Fibroblast of lung (primary cell): Measurements from ENCODE around the gene ARMC9.

ENCODE experiments used
- CTCF ChIP-seq, 2 donors: IDR thresholded peaks in 1 of 2; conservative IDR thresholded peaks in 1 of 2; 1 replicate in 1 of 2; 2 replicates in 1 of 2; pipeline ENCODE4 v1.5.1; 2011 to 2012; ENCODE audit warnings: low read length in 2 of 2, control low read depth in 1 of 2, inconsistent platforms in 1 of 2, low read depth in 1 of 2, mild to moderate bottlenecking in 1 of 2
- EZH2 ChIP-seq: IDR thresholded peaks from 2 replicates; pipeline ENCODE4 v1.5.1; 2012; ENCODE audit warnings: low read length, control low read depth, mild to moderate bottlenecking; ENCODE audit errors: missing control alignments

- TF ChIP-seq CTCF (conservative IDR thresholded peaks at IDR 0.05 in 1 of 2, IDR thresholded peaks at IDR 0.05 in 1 of 2; ENCODE audit: low read depth in 1 of 2, low read length in 2 of 2), result no peak
- TF ChIP-seq EZH2, result no peak
These were observed 5.2 kb upstream of the ARMC9 start for GRCh38 chr2:231193216-231193615.
